Measurements from ENCODE around the gene UBE2H.

Gene UBE2H

DNA sequence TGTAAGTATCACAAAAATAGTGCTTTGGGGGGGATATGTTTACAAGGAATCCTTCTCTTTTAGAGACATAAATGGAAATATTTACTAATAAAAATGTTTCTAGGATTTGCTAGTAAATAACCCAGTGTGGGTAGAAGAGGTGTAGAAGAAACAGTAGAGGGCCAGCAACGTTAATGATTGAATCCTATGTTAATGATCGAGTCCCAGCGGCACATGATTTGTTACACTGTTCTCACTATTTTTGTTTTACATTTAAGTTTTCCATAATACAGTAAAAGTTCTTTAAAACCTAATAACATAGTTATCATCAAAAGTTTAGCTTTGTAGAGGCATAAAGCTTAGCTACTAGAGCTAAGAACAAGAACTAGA, 66.0 kb downstream of the UBE2H start:
- Histone ChIP-seq H3K4me3 (ENCODE audit: low read length) (no peak overlapping the region), H3K36me3 (ENCODE audit: insufficient read depth, low read depth, low read length) (peaks cover 9% of the 10 kb centered on the region; the same call in 1 of the 2 replicates), H3K27me3 (ENCODE audit: insufficient read depth, low read length) (no peaks in the 10 kb centered on the region), H3K9me3 (ENCODE audit: insufficient read depth, low read depth, low read length) (no peaks in the 10 kb centered on the region), H3K27ac (ENCODE audit: low read length) (no peak overlapping the region), H3K4me1 (ENCODE audit: insufficient read depth, low read length) (peaks cover 11% of the 10 kb centered on the region; the same call in 1 of the 2 replicates), H3K9ac (ENCODE audit: low read depth, low read length) (no peak overlapping the region)

DNA sequence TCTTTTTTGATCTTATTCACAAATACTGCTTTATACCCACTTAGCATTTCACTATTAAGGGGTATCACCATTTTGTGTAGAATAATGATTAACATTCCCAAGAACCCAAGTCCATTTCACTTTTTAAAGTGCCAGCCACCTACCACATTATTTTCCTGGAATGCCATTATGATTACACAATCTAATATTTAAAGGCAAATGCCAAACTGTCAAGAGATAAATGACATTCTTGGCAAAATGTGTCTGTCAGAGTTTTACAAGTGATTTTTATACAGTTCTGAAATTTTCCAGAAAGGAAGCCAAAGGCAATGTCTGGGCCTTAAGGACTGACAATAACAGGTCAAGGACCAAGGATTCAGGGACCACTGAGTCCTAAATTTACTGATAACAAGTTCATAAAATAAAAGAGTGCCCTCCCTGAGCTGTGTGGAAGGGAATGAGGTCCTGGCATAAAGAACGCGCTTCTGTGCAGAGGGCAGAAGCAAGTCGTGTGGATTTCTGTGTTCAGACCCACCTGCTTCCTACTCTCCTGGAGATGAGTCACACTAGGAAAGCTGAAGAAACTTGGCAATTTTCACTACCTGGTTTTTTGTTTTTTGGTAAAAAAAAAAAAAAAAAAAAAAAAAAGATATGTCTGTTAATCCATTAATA, 66.5 kb downstream of the UBE2H start:
- Histone ChIP-seq H3K9ac (ENCODE audit: low read depth, low read length) (no peak overlapping the region), H3K27me3 (ENCODE audit: insufficient read depth, low read length) (no peaks in the 10 kb centered on the region), H3K27ac (ENCODE audit: low read length) (no peak overlapping the region), H3K4me1 (ENCODE audit: insufficient read depth, low read length) (peaks cover 14% of the 10 kb centered on the region; the same call in 1 of the 2 replicates), H3K4me3 (ENCODE audit: low read length) (no peak overlapping the region), H3K36me3 (ENCODE audit: insufficient read depth, low read depth, low read length) (peaks cover 9% of the 10 kb centered on the region; the same call in 1 of the 2 replicates), H3K9me3 (ENCODE audit: insufficient read depth, low read depth, low read length) (no peaks in the 10 kb centered on the region)

DNA sequence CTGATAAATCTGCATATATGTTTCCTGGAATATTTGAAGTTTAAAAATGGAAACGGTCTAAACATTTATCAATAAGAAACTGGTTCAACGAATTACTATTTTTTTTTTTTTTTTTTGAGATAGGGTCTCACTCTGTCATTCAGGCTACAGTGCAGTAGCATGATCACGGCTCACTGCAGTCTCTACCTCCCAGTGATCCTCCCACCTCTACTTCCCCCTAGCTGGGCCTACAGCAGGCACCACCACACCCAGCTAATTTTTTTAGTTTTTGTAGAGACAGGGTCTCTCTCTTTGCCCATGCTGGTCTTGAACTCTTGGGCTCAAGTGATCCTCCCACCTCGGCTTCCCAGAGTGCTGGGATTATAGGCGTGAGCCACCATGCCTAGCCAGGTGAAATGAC, 68.3 kb downstream of the UBE2H start:
- Histone ChIP-seq H3K27ac (ENCODE audit: low read length) (no peak overlapping the region), H3K36me3 (ENCODE audit: insufficient read depth, low read depth, low read length) (peaks cover 12% of the 10 kb centered on the region; the same call in 1 of the 2 replicates), H3K27me3 (ENCODE audit: insufficient read depth, low read length) (no peaks in the 10 kb centered on the region), H3K4me1 (ENCODE audit: insufficient read depth, low read length) (peaks cover 29% of the 10 kb centered on the region; the same call in 1 of the 2 replicates), H3K9me3 (ENCODE audit: insufficient read depth, low read depth, low read length) (no peaks in the 10 kb centered on the region), H3K4me3 (ENCODE audit: low read length) (no peak overlapping the region), H3K9ac (ENCODE audit: low read depth, low read length) (no peak overlapping the region)

DNA sequence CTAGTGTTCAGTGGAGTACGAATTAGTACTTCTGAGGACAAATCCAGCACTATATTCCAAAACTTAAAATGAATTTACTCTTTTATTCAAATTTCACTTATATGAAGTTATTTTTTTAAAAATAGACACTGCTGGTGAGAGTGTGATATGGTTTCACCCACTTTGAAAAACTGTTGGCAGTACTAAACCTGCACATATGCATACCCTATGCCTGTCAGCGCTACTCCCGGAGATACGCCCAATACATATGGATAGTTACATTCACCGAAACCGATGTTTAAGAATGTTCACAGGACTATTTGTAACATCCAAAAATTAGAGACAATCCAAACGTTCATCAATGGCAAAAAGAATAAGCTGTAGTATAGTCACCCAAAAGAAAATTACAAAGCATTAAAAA, 69.6 kb downstream of the UBE2H start:
- Histone ChIP-seq H3K27me3 (ENCODE audit: insufficient read depth, low read length) (no peaks in the 10 kb centered on the region), H3K27ac (ENCODE audit: low read length) (no peak overlapping the region), H3K4me1 (ENCODE audit: insufficient read depth, low read length) (peaks cover 37% of the 10 kb centered on the region; the same call in 1 of the 2 replicates), H3K9me3 (ENCODE audit: insufficient read depth, low read depth, low read length) (no peaks in the 10 kb centered on the region), H3K36me3 (ENCODE audit: insufficient read depth, low read depth, low read length) (peaks cover 22% of the 10 kb centered on the region; the same call in 1 of the 2 replicates), H3K9ac (ENCODE audit: low read depth, low read length) (no peak overlapping the region), H3K4me3 (ENCODE audit: low read length) (no peak overlapping the region)

DNA sequence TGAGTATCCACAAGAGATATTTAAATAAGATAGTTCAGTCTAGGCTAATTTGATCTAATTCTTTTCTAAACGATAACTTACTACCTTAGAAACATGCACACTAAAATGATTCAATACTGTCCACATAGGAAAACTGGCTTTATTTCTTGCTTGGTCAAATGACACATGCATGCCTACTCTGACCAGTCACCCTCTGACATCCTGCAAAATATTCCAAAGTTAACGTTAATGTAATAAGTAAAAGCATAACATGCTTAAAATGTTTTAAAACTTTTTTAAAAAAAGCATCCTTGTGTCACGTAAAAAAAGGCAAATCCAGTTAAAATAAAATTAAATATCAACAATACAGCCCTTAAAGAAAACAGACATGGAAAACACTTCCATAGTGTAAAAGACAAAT, 70.2 kb downstream of the UBE2H start:
- H3K4me1 ChIP-seq (ENCODE audit: insufficient read depth, low read length), result peaks cover 40% of the 10 kb centered on the region
- H3K9ac ChIP-seq (ENCODE audit: low read depth, low read length), result no peak overlapping the region
- H3K27ac ChIP-seq (ENCODE audit: low read length), result no peak overlapping the region
- H3K9me3 ChIP-seq (ENCODE audit: insufficient read depth, low read depth, low read length), result no peaks in the 10 kb centered on the region
- H3K4me3 ChIP-seq (ENCODE audit: low read length), result no peak overlapping the region
- H3K36me3 ChIP-seq (ENCODE audit: insufficient read depth, low read depth, low read length), result peaks cover 28% of the 10 kb centered on the region; the same call in 1 of the 2 replicates
- no peaks in the 10 kb centered on the region for H3K27me3 ChIP-seq (ENCODE audit: insufficient read depth, low read length)

DNA sequence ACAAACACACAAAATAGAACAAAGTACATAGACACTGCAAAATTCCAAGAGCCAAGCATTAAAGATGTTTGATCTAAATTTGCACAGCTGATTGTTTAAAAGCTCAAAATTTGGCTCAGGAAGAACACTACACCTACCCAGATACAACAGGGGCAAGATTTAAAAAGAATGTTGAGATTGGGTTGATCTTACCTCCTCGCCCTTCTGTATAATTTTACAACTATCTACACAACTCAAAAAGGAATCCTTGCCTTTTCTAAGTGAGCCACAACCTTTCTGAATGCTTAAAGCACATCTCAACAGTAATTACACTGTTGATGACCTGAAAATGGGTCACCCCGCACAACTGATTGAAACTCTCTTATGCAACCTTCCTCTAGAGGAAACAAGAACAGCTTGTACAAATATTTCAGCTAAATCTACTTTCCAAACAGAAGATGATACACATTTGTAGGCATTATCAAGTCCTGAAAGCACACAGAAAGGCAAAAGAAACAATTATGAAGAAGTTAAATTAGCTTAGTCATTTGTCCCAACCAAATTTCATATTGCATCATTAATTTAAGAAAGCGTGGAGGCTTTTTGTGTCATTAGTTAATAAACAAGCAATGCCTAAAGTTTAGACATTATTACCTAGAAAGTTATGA, 75.5 kb downstream of the UBE2H start:
- Histone ChIP-seq H3K4me3 (ENCODE audit: low read length) (no peak overlapping the region), H3K36me3 (ENCODE audit: insufficient read depth, low read depth, low read length) (peaks cover 39% of the 10 kb centered on the region), H3K27ac (ENCODE audit: low read length) (peak overlapping the region; percentile 21), H3K27me3 (ENCODE audit: insufficient read depth, low read length) (no peaks in the 10 kb centered on the region), H3K4me1 (ENCODE audit: insufficient read depth, low read length) (peaks cover 46% of the 10 kb centered on the region), H3K9me3 (ENCODE audit: insufficient read depth, low read depth, low read length) (no peaks in the 10 kb centered on the region), H3K9ac (ENCODE audit: low read depth, low read length) (no peak overlapping the region)

DNA sequence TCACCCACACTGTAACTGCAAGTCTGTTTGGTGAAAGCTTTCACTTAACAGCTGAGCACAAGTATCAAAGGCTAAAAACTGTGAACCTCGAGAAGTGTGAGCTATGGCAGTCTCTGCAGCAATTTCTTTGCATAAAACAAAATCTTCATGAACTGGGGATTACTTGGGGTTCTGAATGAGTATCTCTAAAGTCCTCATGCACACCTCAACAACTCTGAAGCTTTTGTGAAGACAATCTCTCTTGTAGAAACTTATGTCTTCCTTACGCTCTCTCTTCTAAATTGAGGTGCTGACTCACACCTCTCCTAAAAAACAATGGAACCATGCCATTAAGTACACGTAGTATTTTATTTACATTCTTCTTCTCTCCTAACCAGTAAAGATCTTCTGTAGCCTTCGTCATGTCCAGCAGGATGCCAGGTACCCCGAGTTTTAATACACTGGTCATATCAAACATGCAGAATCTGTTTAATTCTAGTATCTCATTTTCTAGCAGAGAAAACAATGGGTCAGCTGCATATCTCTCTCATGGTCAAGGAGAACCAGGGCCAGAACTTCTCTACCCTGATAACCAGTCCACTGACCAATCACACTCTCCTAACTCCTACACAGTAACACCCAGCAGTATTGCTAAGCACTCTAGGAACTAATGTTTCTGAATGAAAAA, 76.9 kb downstream of the UBE2H start:
- Histone ChIP-seq H3K4me3 (ENCODE audit: low read length) (no peak overlapping the region), H3K9me3 (ENCODE audit: insufficient read depth, low read depth, low read length) (no peaks in the 10 kb centered on the region), H3K4me1 (ENCODE audit: insufficient read depth, low read length) (peaks cover 37% of the 10 kb centered on the region), H3K9ac (ENCODE audit: low read depth, low read length) (0 out of 2 replicates have a peak overlapping the region, but pooled peaks have one; percentile 30), H3K36me3 (ENCODE audit: insufficient read depth, low read depth, low read length) (peaks cover 39% of the 10 kb centered on the region), H3K27ac (ENCODE audit: low read length) (peak overlapping the region; percentile 5), H3K27me3 (ENCODE audit: insufficient read depth, low read length) (no peaks in the 10 kb centered on the region)

DNA sequence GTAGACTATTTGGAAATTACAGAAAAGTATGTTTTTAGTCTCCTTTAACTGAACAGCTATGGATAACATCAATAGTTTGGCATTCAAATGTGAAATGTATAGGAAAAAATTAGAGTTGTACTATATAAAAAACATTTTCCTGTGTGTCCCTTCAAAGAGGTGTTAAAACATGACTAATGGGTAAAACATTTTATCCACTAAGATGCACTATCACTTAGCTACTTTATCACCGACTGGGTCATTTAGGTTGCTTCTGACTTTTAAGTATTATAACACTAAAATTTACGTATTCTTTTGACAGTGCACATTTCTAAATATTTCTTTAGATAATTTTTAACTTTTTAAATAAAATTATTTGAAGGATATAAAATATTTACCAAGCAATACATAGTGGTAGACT, 77.6 kb downstream of the UBE2H start:
- Histone ChIP-seq H3K27me3 (ENCODE audit: insufficient read depth, low read length) (no peaks in the 10 kb centered on the region), H3K4me3 (ENCODE audit: low read length) (no peak overlapping the region), H3K9me3 (ENCODE audit: insufficient read depth, low read depth, low read length) (no peaks in the 10 kb centered on the region), H3K4me1 (ENCODE audit: insufficient read depth, low read length) (peaks cover 32% of the 10 kb centered on the region), H3K36me3 (ENCODE audit: insufficient read depth, low read depth, low read length) (peaks cover 39% of the 10 kb centered on the region), H3K27ac (ENCODE audit: low read length) (no peak overlapping the region), H3K9ac (ENCODE audit: low read depth, low read length) (no peak overlapping the region)

DNA sequence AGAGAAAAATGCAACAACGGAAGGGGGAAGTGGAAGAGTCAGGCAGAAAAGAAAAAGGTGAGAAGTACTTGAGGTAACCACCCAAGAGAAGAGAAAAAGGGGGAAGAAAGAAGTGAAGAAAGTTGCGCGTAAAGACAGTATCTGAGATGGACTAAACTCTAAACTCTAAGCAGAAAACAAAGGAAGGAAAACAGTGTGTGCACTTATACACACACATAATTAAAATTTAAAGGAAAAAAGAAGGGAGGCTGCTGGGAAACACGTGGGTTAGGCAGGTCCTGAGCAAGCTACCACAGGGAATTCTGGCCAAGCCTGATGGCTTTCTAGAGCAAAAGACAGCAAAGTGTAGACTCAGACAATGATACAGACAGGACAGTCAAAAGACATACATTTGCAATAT, 78.0 kb downstream of the UBE2H start:
- Histone ChIP-seq H3K9ac (ENCODE audit: low read depth, low read length) (no peak overlapping the region), H3K4me1 (ENCODE audit: insufficient read depth, low read length) (peaks cover 28% of the 10 kb centered on the region), H3K9me3 (ENCODE audit: insufficient read depth, low read depth, low read length) (no peaks in the 10 kb centered on the region), H3K27ac (ENCODE audit: low read length) (no peak overlapping the region), H3K36me3 (ENCODE audit: insufficient read depth, low read depth, low read length) (peaks cover 38% of the 10 kb centered on the region), H3K27me3 (ENCODE audit: insufficient read depth, low read length) (no peaks in the 10 kb centered on the region), H3K4me3 (ENCODE audit: low read length) (no peak overlapping the region)

DNA sequence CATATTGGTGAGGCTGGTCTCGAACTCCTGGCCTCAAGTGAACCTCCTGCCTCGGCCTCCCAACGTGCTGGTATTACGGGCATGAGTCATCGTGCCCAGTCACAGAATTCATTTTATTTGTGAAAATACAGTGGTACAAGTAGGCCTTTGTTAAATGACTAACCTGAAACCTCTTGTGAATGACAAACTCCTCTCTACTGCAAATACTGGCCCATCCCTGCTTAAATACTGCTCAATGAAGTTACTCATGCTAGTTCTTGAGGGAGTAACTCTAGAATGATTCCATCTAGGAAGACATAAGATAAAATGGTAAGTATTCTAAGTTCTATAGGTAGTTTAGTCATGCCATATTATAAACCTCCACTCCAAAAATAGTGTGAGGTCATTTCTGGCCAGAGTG, 80.7 kb downstream of the UBE2H start:
- Histone ChIP-seq H3K9me3 (ENCODE audit: insufficient read depth, low read depth, low read length) (no peaks in the 10 kb centered on the region), H3K27me3 (ENCODE audit: insufficient read depth, low read length) (no peaks in the 10 kb centered on the region), H3K4me1 (ENCODE audit: insufficient read depth, low read length) (peaks cover 9% of the 10 kb centered on the region), H3K4me3 (ENCODE audit: low read length) (no peak overlapping the region), H3K36me3 (ENCODE audit: insufficient read depth, low read depth, low read length) (peaks cover 19% of the 10 kb centered on the region), H3K27ac (ENCODE audit: low read length) (no peak overlapping the region), H3K9ac (ENCODE audit: low read depth, low read length) (no peak overlapping the region)

DNA sequence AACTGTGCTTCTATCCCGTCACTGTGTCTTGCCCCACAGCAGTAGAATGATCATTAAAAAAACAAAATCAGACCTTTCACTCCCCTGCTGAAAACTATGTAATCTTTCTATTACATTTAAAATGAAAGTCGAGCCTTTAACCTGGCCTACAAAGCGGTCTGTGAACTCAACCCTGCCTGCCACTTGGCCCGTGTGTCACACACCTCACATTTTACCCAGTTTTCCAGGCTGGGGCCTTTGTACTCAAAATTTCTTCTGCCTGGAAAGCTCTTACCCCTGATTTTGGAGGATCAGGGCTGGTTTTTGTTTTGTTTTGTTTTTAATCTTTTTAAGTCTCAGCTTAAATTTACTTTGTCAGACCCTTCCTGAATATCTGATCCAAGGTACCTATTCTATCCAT, 82.1 kb downstream of the UBE2H start:
- Histone ChIP-seq H3K9ac (ENCODE audit: low read depth, low read length) (no peak overlapping the region), H3K9me3 (ENCODE audit: insufficient read depth, low read depth, low read length) (no peaks in the 10 kb centered on the region), H3K4me1 (ENCODE audit: insufficient read depth, low read length) (no peaks in the 10 kb centered on the region), H3K4me3 (ENCODE audit: low read length) (no peak overlapping the region), H3K27me3 (ENCODE audit: insufficient read depth, low read length) (no peaks in the 10 kb centered on the region), H3K36me3 (ENCODE audit: insufficient read depth, low read depth, low read length) (peaks cover 12% of the 10 kb centered on the region; the same call in 1 of the 2 replicates), H3K27ac (ENCODE audit: low read length) (no peak overlapping the region)

DNA sequence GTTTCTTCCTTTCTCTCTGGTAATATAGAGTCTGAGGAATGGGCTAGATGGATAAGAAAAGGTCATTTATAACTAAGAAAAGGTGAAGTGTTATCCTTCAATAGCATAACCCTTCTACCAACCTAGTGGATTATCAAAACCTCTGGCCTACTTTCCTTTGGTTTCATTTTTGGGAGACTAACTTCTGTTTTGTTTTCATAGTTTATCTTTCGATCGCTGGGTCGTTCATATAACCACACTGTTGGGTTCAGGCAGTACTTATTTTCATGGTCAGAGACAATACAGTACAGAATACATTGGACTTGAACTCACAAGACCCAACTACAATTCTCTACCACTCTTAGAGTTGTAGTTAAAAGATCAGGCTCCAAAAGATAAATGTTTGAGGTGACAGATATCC, 86.5 kb downstream of the UBE2H start:
- H3K4me1 ChIP-seq (ENCODE audit: insufficient read depth, low read length), result peaks cover 14% of the 10 kb centered on the region
- no peak overlapping the region for H3K27ac ChIP-seq (ENCODE audit: low read length)
- no peak overlapping the region for H3K9ac ChIP-seq (ENCODE audit: low read depth, low read length)
- H3K36me3 ChIP-seq (ENCODE audit: insufficient read depth, low read depth, low read length), result peaks cover 7% of the 10 kb centered on the region; the same call in 1 of the 2 replicates
- H3K9me3 ChIP-seq (ENCODE audit: insufficient read depth, low read depth, low read length), result no peaks in the 10 kb centered on the region
- H3K27me3 ChIP-seq (ENCODE audit: insufficient read depth, low read length), result no peaks in the 10 kb centered on the region
- H3K4me3 ChIP-seq (ENCODE audit: low read length), result no peak overlapping the region
